Astrocyte (in vitro differentiated cells and primary cell): Measurements from ENCODE around the gene DLGAP1. TPM values are rescaled to one million over a fixed set of nuclear protein-coding genes. Genes with fewer than 3 reads are reported as not detected.

Experiments
- DNase-seq: peaks from one replicate; pipeline ENCODE4 v3.0.0-alpha.2; 2010; ENCODE audit warnings: low read depth
- FAIRE-seq: peaks from 2 replicates; lab custom pipeline; 2011; peaks lifted over from hg19 to GRCh38; lab: Jason Lieb, UNC
- H2AFZ ChIP-seq: 2 replicates; pipeline ENCODE4 v1.6.0; 2012; ENCODE audit warnings: low read depth, low read length, inconsistent platforms
- H3K27ac ChIP-seq: 2 replicates; pipeline ENCODE4 v1.5.1; 2011; ENCODE audit warnings: low read depth, low read length, inconsistent platforms
- H3K27me3 ChIP-seq: 2 replicates; pipeline ENCODE4 v1.6.0; 2011; ENCODE audit warnings: low read length, inconsistent platforms; ENCODE audit not compliant: insufficient read depth
- H3K36me3 ChIP-seq: 2 replicates; pipeline ENCODE4 v1.5.1; 2011; ENCODE audit warnings: low read length, inconsistent platforms; ENCODE audit not compliant: insufficient read depth
- H3K4me1 ChIP-seq: 2 replicates; pipeline ENCODE4 v1.5.1; 2011; ENCODE audit warnings: low read length, inconsistent platforms; ENCODE audit not compliant: insufficient read depth
- H3K4me2 ChIP-seq: 2 replicates; pipeline ENCODE4 v1.6.0; 2012; ENCODE audit warnings: low read length, inconsistent platforms
- H3K4me3 ChIP-seq: 2 replicates; pipeline ENCODE4 v1.5.1; 2011; ENCODE audit warnings: low read depth, mild to moderate bottlenecking, low read length, inconsistent platforms; ENCODE audit not compliant: insufficient read depth
- H3K79me2 ChIP-seq: 2 replicates; pipeline ENCODE4 v1.6.0; 2012; ENCODE audit warnings: mild to moderate bottlenecking, low read length, inconsistent platforms; ENCODE audit not compliant: insufficient read depth
- H3K9ac ChIP-seq: 2 replicates; pipeline ENCODE4 v1.6.0; 2012; ENCODE audit warnings: mild to moderate bottlenecking, low read length, inconsistent platforms
- H3K9me3 ChIP-seq: 2 replicates; pipeline ENCODE4 v1.5.1; 2012; ENCODE audit warnings: low read depth, mild to moderate bottlenecking, low read length, inconsistent platforms; ENCODE audit not compliant: insufficient read depth
- H4K20me1 ChIP-seq: 2 replicates; pipeline ENCODE4 v1.6.0; 2012; ENCODE audit warnings: low read length, inconsistent platforms; ENCODE audit not compliant: insufficient read depth
- H3K27ac Mint-ChIP-seq: one replicate; pipeline ENCODE4 v1.8.0; 2021; ENCODE audit warnings: mild to moderate bottlenecking, mixed read lengths; ENCODE audit not compliant: unreplicated experiment
- H3K27me3 Mint-ChIP-seq: one replicate; pipeline ENCODE4 v1.8.0; 2021; ENCODE audit warnings: low read depth, mixed read lengths; ENCODE audit not compliant: unreplicated experiment
- H3K36me3 Mint-ChIP-seq: one replicate; pipeline ENCODE4 v1.8.0; 2021; ENCODE audit warnings: low read depth, mixed read lengths; ENCODE audit not compliant: unreplicated experiment
- H3K4me1 Mint-ChIP-seq: one replicate; pipeline ENCODE4 v1.8.0; 2021; ENCODE audit warnings: low read depth, mixed read lengths; ENCODE audit not compliant: unreplicated experiment
- H3K4me3 Mint-ChIP-seq: one replicate; pipeline ENCODE4 v1.8.0; 2021; ENCODE audit warnings: mild to moderate bottlenecking, moderate library complexity, mixed read lengths; ENCODE audit not compliant: unreplicated experiment
- H3K9me3 Mint-ChIP-seq: one replicate; pipeline ENCODE4 v1.8.0; 2021; ENCODE audit warnings: mild to moderate bottlenecking, mixed read lengths; ENCODE audit not compliant: unreplicated experiment
- CTCF ChIP-seq: IDR thresholded peaks from 2 replicates; pipeline ENCODE4 v1.5.1; 2011; ENCODE audit warnings: low read depth, mild to moderate bottlenecking, inconsistent platforms, low read length, moderate library complexity; ENCODE audit not compliant: insufficient read depth
- EZH2 ChIP-seq: IDR thresholded peaks from 2 replicates; pipeline ENCODE4 v1.6.1; 2012; ENCODE audit warnings: mild to moderate bottlenecking, low read length, inconsistent platforms; ENCODE audit not compliant: insufficient read depth
- total RNA-seq: library from RNA; stranded (reverse); gene quantifications from 2 replicates; pipeline ENCODE4 v1.2.1, GENCODE V29; 2021

The DLGAP1 gene
- total RNA-seq, 1 donor from 2014 or later: 2.3 TPM

- Mint-ChIP-seq H3K4me1 (peaks cover 7% of the 10 kb centered on the region), H3K9me3 (no peaks in the 10 kb centered on the region), H3K36me3 (no peaks in the 10 kb centered on the region), H3K27ac (no peak overlapping the region), H3K27me3 (no peaks in the 10 kb centered on the region), H3K4me3 (no peak overlapping the region)
- Histone ChIP-seq H3K4me1 (peaks cover 10% of the 10 kb centered on the region), H3K4me3 (no peak overlapping the region), H3K9me3 (no peaks in the 10 kb centered on the region), H4K20me1 (no peaks in the 10 kb centered on the region), H3K4me2 (no peak overlapping the region), H3K36me3 (no peaks in the 10 kb centered on the region), H2AFZ (no peak overlapping the region), H3K27ac (no peak overlapping the region), H3K9ac (no peak overlapping the region), H3K79me2 (no peaks in the 10 kb centered on the region), H3K27me3 (no peaks in the 10 kb centered on the region)
- DNase-seq: no peak
- no peak for FAIRE-seq
- TF ChIP-seq EZH2: no peak
- TF ChIP-seq CTCF: no peak
These were observed 876.5 kb downstream of the DLGAP1 start for GRCh38 chr18:3578621-3579020.

- no peaks in the 10 kb centered on the region for H3K27me3 ChIP-seq
- no peaks in the 10 kb centered on the region for H4K20me1 ChIP-seq
- FAIRE-seq (no peak), DNase-seq (no peak)
- H3K27ac ChIP-seq: no peak overlapping the region
- no peak overlapping the region for H3K9ac ChIP-seq
- H3K36me3 Mint-ChIP-seq: no peaks in the 10 kb centered on the region
- H2AFZ ChIP-seq: no peak overlapping the region
- H3K27ac Mint-ChIP-seq: no peak overlapping the region
- no peak overlapping the region for H3K4me3 Mint-ChIP-seq
- no peaks in the 10 kb centered on the region for H3K79me2 ChIP-seq
- no peak overlapping the region for H3K4me2 ChIP-seq
- no peaks in the 10 kb centered on the region for H3K27me3 Mint-ChIP-seq
- no peaks in the 10 kb centered on the region for H3K9me3 Mint-ChIP-seq
- TF ChIP-seq EZH2: no peak
- no peak for TF ChIP-seq CTCF
- peaks cover 4% of the 10 kb centered on the region for H3K4me1 Mint-ChIP-seq
- H3K4me1 ChIP-seq: peaks cover 10% of the 10 kb centered on the region
- no peak overlapping the region for H3K4me3 ChIP-seq
- H3K36me3 ChIP-seq: no peaks in the 10 kb centered on the region
- H3K9me3 ChIP-seq: no peaks in the 10 kb centered on the region
These were observed 877.7 kb downstream of the DLGAP1 start for GRCh38 chr18:3577281-3577855.

- H3K27me3 ChIP-seq: no peaks in the 10 kb centered on the region
- Mint-ChIP-seq H3K27ac (no peak overlapping the region), H3K4me3 (no peak overlapping the region), H3K36me3 (no peaks in the 10 kb centered on the region), H3K9me3 (no peaks in the 10 kb centered on the region), H3K4me1 (no peaks in the 10 kb centered on the region), H3K27me3 (no peaks in the 10 kb centered on the region)
- no peak overlapping the region for H3K4me2 ChIP-seq
- H3K9me3 ChIP-seq: no peaks in the 10 kb centered on the region
- H3K79me2 ChIP-seq: no peaks in the 10 kb centered on the region
- no peak overlapping the region for H2AFZ ChIP-seq
- no peaks in the 10 kb centered on the region for H3K4me1 ChIP-seq
- no peaks in the 10 kb centered on the region for H4K20me1 ChIP-seq
- no peak overlapping the region for H3K9ac ChIP-seq
- no peak overlapping the region for H3K27ac ChIP-seq
- DNase-seq (no peak), FAIRE-seq (no peak)
- no peak overlapping the region for H3K4me3 ChIP-seq
- no peak for TF ChIP-seq EZH2
- no peaks in the 10 kb centered on the region for H3K36me3 ChIP-seq
These were observed 882.3 kb downstream of the DLGAP1 start for GRCh38 chr18:3572761-3573160.
